ENCODE measurements around the gene LSM7.

GRCh38 chr19:2274931-2275535 lies 53.4 kb downstream of the LSM7 start:
- TF ChIP-seq, protein P1, sequence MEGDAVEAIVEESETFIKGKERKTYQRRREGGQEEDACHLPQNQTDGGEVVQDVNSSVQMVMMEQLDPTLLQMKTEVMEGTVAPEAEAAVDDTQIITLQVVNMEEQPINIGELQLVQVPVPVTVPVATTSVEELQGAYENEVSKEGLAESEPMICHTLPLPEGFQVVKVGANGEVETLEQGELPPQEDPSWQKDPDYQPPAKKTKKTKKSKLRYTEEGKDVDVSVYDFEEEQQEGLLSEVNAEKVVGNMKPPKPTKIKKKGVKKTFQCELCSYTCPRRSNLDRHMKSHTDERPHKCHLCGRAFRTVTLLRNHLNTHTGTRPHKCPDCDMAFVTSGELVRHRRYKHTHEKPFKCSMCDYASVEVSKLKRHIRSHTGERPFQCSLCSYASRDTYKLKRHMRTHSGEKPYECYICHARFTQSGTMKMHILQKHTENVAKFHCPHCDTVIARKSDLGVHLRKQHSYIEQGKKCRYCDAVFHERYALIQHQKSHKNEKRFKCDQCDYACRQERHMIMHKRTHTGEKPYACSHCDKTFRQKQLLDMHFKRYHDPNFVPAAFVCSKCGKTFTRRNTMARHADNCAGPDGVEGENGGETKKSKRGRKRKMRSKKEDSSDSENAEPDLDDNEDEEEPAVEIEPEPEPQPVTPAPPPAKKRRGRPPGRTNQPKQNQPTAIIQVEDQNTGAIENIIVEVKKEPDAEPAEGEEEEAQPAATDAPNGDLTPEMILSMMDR (IDR thresholded peaks at IDR 0.05), result peak in 6 of 7 experiments; percentile 23 to 69 (median 56)
- TF ChIP-seq POLR2A (IDR thresholded peaks at IDR 0.05), result no peak
